ENCODE data around the gene ALX4.

The ALX4 gene

DNA sequence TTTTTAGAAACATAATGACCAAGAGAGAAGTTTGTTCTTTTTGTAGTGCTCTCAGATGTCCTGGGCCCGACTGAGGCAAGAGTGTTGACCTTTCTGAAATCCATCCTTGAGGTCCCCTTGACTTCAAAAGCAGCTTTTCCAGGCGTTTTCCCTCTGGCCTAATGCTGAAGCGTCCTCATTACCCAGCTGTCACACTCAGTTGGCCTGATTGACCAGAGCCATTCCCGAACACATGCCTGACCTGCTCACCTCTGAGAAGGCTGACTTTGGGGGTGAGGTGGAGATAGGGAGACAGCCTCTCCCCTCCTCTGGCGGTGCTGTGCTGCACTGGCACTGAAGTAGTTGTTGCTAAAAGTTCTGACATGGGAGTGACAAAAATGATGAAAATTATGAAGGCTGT, 66.9 kb downstream of the ALX4 start:
- no peak for DNase-seq

DNA sequence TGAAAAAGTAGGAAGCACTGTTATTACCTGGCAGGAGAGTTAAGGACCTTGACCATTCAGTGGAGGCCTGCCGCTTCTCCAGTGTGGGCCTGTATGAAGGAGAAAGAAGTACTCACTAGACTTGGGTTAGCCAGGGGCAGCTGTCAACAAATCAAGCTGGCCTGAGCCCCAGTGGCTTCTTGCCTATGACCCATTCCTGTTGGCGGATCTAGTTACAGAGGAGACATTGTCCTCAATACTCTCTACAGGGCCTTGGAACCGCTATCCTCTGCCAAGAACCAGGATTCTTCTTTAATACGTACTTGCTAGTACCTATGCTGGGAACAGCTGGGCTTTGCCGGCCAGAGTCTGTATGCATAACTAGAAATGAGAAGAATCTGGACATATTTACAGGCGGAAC, 68.1 kb downstream of the ALX4 start:
- no peak for DNase-seq

DNA sequence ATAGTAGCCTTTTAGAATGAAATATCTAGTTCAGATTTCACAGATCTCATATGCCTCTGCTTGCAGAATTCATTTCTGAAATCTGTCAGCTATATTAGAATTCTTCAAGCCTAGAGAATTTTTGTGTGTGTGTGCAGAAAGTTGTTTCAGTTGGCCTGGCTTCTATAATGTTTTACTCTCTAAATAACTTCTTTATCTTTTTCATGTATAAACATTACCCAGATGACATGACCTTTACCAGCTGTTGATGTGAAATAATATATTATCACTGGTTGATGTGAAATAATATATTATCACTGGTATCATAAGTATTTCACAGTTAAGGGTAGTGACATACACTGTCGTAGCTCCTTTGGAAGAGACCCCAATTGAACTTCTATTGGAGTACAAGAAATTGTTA, 72.8 kb downstream of the ALX4 start:
- DNase-seq, result no peak

DNA sequence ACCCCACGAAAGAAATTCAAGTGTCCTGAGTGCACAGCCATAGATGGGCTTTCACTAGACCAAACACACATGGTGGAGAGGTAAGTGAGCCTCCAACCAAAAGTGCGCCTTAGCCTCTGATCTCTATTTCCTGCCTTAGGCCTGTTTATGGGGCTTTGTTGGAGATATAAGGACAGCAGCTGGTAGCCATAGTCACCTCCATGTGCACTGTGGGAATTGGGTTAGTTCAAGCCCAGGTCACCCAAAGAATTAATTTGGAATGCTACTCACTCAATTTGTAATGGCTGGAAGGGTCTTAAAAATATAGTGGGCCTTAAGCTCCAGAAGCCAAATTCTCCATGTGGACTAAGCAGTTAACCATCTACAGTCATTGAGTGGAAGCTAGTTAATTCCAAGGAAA, 73.6 kb downstream of the ALX4 start:
- no peak for DNase-seq

- DNase-seq, result no peak
Observed at GRCh38 chr11:44235765-44236201, 74.2 kb downstream of the ALX4 start.

GRCh38 chr11:44229624-44230023, 80.3 kb downstream of the ALX4 start:
- no peak for DNase-seq

DNA sequence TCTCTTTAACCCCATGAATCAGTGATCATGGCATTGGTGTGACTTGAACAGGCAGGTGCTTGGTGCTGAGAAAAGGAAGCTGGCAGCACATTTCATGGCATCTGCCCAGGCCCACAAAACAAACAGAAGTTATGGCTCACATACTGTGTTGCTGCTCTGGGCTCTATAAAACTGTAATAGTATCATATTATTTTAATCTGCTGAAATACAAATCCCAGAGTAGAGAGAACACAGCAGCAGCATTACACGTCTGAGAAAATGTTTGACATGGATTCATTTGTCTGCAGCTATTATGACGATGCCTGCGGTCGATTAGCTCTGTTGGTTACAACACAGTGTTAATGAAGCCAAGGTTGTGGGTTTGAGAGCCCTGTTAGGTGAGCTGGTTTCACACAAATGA, 80.8 kb downstream of the ALX4 start:
- no peak for DNase-seq

DNA sequence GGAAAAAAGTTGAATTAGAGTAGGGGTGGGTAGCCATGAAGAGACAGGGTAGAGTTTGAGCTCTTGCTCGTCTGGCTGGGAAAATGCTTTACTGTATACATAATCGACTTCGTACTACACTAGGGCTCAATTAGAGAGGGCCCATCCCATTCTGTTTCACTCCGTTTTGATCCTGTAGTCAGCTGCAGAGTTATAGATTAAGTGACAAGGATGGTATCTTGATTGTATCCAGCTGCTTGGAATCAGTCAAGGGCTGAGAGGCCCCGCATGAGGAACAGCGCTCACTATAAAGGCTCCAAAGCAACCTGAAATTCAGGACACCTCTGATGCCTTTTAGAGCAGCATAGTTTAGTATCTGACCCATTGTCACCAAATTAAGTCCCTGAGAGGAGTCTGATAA, 81.6 kb downstream of the ALX4 start:
- DNase-seq, result no peak

GRCh38 chr11:44226945-44227344, 83.0 kb downstream of the ALX4 start:
- DNase-seq, result no peak

DNA sequence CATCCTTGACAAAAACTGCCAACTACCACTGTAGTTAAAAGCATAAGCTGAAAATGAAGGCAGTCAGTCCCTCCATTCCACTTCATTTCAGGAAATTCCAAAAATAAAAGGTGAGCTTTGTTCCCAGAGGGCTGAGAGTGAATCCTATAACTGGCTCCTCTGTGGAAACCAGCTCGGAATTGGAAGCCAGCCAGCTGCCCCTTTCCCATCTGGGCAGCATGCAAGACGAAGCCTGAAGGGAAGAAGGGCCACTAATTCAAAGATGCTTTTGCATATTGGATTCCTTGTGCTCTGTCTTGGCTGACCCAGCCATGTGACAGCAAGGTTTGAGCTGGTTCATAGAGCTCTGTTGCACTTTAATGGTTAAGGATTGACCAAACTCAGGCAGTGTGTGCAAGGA, 83.4 kb downstream of the ALX4 start:
- no peak for DNase-seq

DNA sequence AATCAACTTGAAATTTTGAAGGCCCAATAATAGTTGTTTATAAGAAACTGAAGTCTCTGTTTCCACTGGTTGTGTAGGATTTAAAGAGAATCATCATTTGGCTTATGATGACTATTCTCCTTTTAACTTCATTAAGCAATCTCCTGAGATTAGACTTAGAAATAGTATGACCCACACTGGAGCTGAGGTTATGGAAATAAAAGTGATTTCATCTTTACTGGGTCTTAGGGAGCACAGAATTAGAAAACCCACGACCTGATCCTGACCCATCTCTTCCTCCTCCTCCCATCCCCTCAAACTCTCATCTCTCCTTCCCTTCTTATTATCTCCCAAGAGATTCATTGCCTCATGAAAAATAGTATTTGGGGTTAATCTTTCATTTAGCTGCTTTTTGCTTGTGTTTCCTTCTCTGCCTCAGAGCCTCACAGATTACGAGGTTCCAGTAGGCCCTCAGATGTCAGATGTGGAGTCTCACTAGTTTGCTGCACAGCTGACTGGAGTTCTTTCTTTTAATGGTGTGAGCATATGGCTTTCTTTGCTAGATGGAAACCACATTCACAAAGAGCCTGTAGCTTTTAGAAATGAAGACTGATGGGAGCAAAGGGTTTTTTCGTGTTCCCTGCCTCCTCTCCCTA, 85.0 kb downstream of the ALX4 start:
- DNase-seq, result no peak

- DNase-seq, result no peak
Observed at GRCh38 chr11:44223238-44223637, 86.7 kb downstream of the ALX4 start.

DNA sequence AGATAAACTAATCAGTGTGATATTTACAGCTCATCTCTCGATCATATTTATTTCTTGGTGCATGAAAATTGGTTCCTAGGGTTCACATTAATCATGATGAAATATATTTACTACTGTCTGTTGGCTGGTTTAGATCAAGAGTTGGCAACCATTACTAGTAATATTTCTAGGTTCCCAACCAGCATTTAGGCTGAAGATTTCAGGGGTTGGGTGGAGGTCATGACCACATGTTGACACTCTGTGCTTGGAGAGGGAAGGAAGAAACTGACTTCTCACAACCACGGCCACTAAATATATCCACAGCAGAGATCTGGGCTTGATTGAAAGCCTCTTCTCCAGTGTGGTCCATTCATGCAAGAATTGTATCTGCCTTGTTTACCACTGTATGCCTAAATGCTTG, 87.9 kb downstream of the ALX4 start:
- DNase-seq, result no peak

DNA sequence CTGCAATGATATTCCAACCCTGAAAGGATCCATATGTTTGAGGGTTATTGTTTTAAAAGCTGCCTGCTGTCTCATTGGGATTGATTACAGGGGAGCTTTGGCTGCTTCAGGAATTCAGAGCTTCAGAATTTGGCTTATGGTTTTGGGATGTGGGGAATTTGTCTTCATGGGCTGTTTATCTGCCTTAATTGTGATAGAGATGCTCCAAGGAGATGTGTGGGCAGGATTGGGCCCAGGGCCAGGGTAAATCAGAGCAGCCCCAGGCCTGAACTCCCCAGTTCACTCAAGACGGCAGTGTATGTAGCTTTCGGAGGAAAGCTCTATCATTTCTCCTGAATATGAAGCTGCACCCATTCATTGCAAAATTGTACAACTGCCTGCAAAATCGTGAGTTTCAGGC, 88.5 kb downstream of the ALX4 start:
- no peak for DNase-seq

GRCh38 chr11:44219830-44220796, 89.8 kb downstream of the ALX4 start:
- no peak for DNase-seq

- DNase-seq, result no peak
Observed at GRCh38 chr11:44217432-44217831, 92.5 kb downstream of the ALX4 start.

- DNase-seq, result no peak
Observed at GRCh38 chr11:44213148-44213547, 96.8 kb downstream of the ALX4 start.

- DNase-seq, result no peak
Observed at GRCh38 chr11:44212128-44212527, 97.8 kb downstream of the ALX4 start.

Data from NCI-H526 (cell line).